Retinal pigment epithelial cell (primary cell): ENCODE measurements around the gene ZFPM1.

Experiments used
- DNase-seq: peaks from one replicate; pipeline ENCODE4 v3.0.0-alpha.2; 2010; ENCODE audit warnings: low read depth
- H3K4me3 ChIP-seq: 2 replicates; pipeline ENCODE4 v1.5.1; 2011; ENCODE audit warnings: mild to moderate bottlenecking, low read length, control low read depth, moderate library complexity
- TF ChIP-seq, protein P1 (sequence below): conservative IDR thresholded peaks from 2 replicates; pipeline ENCODE4 v1.5.1; 2011; ENCODE audit warnings: low read depth, low read length, control low read depth, inconsistent platforms

ZFPM1 gene

DNA sequence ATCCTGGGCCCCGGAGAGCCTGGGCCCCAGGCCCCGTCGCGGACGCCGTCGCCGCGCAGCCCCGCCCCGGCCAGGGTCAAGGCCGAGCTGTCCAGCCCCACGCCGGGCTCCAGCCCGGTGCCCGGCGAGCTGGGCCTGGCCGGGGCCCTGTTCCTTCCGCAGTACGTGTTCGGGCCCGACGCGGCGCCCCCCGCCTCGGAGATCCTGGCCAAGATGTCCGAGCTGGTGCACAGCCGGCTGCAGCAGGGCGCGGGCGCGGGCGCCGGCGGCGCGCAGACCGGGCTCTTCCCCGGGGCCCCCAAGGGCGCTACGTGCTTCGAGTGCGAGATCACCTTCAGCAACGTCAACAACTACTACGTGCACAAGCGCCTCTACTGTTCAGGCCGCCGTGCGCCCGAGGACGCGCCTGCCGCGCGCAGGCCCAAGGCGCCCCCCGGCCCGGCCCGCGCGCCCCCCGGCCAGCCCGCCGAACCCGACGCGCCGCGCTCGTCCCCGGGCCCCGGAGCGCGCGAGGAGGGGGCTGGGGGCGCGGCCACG is 80.4 kb downstream of the ZFPM1 start:
- TF ChIP-seq, protein P1, sequence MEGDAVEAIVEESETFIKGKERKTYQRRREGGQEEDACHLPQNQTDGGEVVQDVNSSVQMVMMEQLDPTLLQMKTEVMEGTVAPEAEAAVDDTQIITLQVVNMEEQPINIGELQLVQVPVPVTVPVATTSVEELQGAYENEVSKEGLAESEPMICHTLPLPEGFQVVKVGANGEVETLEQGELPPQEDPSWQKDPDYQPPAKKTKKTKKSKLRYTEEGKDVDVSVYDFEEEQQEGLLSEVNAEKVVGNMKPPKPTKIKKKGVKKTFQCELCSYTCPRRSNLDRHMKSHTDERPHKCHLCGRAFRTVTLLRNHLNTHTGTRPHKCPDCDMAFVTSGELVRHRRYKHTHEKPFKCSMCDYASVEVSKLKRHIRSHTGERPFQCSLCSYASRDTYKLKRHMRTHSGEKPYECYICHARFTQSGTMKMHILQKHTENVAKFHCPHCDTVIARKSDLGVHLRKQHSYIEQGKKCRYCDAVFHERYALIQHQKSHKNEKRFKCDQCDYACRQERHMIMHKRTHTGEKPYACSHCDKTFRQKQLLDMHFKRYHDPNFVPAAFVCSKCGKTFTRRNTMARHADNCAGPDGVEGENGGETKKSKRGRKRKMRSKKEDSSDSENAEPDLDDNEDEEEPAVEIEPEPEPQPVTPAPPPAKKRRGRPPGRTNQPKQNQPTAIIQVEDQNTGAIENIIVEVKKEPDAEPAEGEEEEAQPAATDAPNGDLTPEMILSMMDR, result no peak
- H3K4me3 ChIP-seq, result no peak overlapping the region
- DNase-seq, result no peak

DNA sequence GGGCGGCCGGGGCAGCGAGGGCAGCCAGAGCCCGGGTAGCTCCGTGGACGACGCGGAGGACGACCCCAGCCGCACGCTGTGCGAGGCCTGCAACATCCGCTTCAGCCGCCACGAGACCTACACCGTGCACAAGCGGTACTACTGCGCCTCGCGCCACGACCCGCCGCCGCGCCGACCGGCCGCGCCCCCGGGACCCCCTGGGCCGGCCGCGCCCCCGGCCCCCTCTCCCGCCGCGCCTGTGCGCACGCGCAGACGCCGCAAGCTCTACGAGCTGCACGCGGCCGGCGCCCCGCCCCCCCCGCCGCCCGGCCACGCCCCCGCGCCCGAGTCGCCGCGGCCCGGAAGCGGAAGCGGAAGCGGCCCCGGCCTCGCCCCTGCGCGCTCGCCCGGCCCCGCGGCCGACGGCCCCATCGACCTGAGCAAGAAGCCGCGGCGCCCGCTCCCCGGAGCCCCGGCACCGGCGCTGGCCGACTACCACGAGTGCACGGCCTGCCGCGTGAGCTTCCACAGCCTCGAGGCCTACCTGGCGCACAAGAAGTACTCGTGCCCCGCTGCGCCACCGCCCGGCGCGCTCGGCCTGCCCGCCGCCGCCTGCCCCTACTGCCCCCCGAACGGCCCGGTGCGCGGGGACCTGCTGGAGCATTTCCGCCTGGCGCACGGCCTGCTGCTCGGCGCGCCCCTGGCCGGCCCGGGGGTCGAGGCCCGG is 81.0 kb downstream of the ZFPM1 start:
- DNase-seq, result no peak
- H3K4me3 ChIP-seq, result peak overlapping the region; percentile 26
- TF ChIP-seq, protein P1, result no peak

DNA sequence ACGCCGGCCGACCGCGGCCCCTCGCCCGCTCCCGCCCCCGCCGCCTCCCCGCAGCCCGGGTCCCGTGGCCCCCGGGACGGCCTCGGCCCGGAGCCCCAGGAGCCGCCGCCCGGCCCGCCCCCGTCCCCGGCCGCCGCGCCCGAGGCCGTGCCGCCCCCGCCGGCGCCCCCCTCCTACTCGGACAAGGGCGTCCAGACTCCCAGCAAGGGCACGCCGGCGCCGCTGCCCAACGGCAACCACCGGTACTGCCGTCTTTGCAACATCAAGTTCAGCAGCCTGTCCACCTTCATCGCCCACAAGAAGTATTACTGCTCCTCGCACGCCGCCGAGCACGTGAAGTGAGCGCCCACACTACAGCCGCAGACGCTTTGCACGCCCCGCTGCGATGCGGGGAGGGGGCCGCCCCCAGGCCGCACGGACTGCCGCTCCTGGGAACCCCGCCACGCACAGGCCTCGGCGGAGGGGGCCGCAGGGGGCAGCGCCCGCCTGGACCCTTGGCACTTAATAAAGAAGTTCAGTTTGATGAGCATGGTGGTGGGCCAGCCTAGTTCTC is 81.6 kb downstream of the ZFPM1 start:
- no peak for DNase-seq
- TF ChIP-seq, protein P1, result peak; percentile 2
- no peak overlapping the region for H3K4me3 ChIP-seq

DNA sequence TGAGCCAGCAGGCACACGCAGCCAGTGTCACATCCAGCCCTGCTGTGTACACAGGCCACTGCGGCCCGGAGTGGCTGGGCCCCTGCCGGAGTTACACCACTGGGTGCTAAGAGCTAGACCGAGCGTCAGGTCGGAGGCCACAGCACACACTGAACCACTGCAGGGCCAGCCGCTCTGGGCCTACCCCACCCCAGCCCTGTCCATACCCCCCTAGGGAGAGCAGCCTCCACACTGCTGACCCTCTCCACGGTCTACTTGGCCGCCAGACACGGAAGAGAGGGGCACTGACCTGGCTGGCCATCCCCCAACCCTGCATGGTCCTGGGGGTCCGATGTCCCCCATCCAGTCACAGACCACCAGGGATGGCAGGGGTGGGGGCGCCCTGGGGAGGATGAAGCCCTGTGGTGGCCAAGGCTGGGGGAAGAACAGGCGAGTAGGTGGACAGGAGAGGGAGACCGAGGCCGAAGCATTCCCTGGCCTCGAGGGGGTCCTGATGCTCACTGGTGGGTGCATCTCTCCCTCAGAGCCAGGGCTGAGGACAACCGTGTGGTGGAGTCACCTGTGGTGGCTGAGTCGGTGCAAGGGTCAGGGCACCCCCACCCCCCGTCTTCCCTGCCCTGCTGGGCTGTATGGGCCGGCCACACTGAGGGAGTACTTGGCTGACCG is 82.2 kb downstream of the ZFPM1 start:
- no peak for DNase-seq
- TF ChIP-seq, protein P1, result no peak
- H3K4me3 ChIP-seq, result no peak overlapping the region

DNA sequence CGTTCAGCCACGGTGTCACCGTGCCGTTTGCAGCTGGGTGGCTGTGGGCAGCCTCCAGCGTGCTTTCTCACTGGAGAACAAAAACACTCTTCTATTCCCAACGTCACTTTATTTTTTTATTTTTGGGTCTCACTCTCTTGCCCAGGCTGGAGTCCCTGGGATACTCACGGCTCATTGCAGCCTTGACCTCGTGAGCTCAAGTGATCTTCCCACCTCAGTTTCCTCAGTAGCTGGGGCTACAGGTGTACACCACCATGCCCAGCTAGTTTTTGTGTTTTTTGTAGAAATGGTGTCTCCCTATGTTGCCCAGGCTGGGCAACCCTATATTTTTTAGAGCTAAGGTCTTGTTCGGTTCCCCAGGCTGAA is 82.8 kb downstream of the ZFPM1 start:
- no peak overlapping the region for H3K4me3 ChIP-seq
- no peak for DNase-seq
- TF ChIP-seq, protein P1, result no peak

DNA sequence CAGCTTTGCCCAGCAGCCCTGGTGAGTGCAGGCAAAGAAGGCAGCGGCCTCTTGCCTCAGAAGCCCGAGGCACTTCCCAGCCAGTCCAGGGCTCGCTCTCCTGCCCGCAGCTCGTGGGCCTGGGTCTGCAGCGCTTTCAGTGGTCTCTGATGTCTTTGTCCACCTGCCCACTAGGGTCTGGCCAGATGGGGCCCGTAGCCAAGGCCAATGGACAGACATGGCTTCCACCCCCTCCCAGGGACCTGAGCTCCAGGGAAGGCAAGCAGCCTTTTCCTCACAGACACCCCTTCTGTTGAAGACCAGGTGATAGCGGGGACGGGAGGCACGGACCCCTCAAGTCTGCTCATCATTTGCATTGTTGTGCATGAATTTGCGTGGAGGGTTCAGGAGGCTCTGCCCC is 83.4 kb downstream of the ZFPM1 start:
- H3K4me3 ChIP-seq, result no peak overlapping the region
- TF ChIP-seq, protein P1, result no peak
- no peak for DNase-seq
